GM10266 (cell line): ENCODE results near the gene RGS11.

Experiments
- DNase-seq: peaks from one replicate; pipeline ENCODE4 v3.0.0; 2012; ENCODE audit errors: extremely low spot score
- TF ChIP-seq, protein P1 (sequence below): IDR thresholded peaks from 2 replicates; pipeline ENCODE4 v1.5.1; 2012; ENCODE audit warnings: mild to moderate bottlenecking, low read depth; ENCODE audit not compliant: control insufficient read depth, insufficient read depth; ENCODE audit errors: missing control alignments

Gene RGS11

DNA sequence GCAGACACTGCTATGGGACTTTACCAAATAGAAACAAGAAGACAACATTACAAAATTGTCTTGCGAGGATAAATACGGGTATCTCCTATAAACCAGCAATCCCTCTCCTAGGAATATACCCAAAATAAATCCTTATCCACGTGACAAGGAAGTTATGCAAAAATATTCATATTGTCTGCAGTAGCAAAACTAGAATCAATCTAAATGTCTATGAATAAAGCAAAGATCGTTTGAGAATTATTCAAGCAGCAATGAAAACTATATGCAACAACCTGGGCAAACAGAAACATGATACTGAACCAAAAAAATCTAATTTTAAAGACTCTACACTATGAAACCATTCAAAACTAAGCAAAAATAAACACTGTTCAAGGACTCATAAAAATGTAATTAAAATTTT lies 55.7 kb downstream of the RGS11 start:
- TF ChIP-seq, protein P1, sequence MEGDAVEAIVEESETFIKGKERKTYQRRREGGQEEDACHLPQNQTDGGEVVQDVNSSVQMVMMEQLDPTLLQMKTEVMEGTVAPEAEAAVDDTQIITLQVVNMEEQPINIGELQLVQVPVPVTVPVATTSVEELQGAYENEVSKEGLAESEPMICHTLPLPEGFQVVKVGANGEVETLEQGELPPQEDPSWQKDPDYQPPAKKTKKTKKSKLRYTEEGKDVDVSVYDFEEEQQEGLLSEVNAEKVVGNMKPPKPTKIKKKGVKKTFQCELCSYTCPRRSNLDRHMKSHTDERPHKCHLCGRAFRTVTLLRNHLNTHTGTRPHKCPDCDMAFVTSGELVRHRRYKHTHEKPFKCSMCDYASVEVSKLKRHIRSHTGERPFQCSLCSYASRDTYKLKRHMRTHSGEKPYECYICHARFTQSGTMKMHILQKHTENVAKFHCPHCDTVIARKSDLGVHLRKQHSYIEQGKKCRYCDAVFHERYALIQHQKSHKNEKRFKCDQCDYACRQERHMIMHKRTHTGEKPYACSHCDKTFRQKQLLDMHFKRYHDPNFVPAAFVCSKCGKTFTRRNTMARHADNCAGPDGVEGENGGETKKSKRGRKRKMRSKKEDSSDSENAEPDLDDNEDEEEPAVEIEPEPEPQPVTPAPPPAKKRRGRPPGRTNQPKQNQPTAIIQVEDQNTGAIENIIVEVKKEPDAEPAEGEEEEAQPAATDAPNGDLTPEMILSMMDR: no peak
- DNase-seq: no peak
